Prostate gland (tissue), 2 donors: ENCODE measurements around the gene HAPLN3. TPM values are rescaled to one million over a fixed set of nuclear protein-coding genes. Genes with fewer than 3 reads are reported as not detected.

Source experiments
- DNase-seq: peaks from one replicate; pipeline ENCODE4 v3.0.0-alpha.2; 2019; ENCODE audit warnings: low spot score
- H3K27ac ChIP-seq, 2 donors: fragments of 200-600 bp; sonication (generic); 2 replicates each; pipeline ENCODE4 v1.5.1; 2017 to 2019
- H3K27me3 ChIP-seq: fragments of 200-600 bp; sonication (generic); replicated peaks from 2 replicates; pipeline ENCODE4 v1.5.1; 2019; ENCODE audit not compliant: insufficient read depth
- H3K36me3 ChIP-seq, 2 donors: fragments of 200-600 bp; sonication (generic); 1 replicate in 1 of 2; 2 replicates in 1 of 2; pipeline versions ENCODE4 v1.5.1 to v1.8.1; 2017 to 2019
- H3K4me1 ChIP-seq: fragments of 200-600 bp; sonication (generic); replicated peaks from 2 replicates; pipeline ENCODE4 v1.5.1; 2019
- H3K4me3 ChIP-seq, 2 donors: fragments of 200-600 bp; sonication (generic); 2 replicates each; pipeline ENCODE4 v1.5.1; 2017 to 2019
- H3K9me3 ChIP-seq: fragments of 200-600 bp; sonication (generic); 2 replicates; pipeline ENCODE4 v1.5.1; 2017
- CTCF ChIP-seq, 4 experiments: fragments of 200-600 bp in 2 of 4; fragments of 450-650 bp in 2 of 4; sonication (generic) in 2 of 4; IDR thresholded peaks; 1 replicate in 3 of 4; 2 replicates in 1 of 4; pipeline ENCODE4 v1.5.1; 2016 to 2019; ENCODE audit warnings: antibody characterized with exemption in 4 of 4, mild to moderate bottlenecking in 2 of 4, moderate library complexity in 2 of 4
- POLR2A ChIP-seq: fragments of 450-650 bp; IDR thresholded peaks from one replicate; pipeline ENCODE4 v1.6.1; 2016; ENCODE audit warnings: antibody characterized with exemption, mild to moderate bottlenecking
- POLR2AphosphoS5 ChIP-seq: sonication (generic); formaldehyde crosslinking; IDR thresholded peaks from one replicate; pipeline ENCODE4 v1.6.1; 2017; ENCODE audit warnings: antibody characterized with exemption
- WGBS: methylation state at CpG from one replicate; pipeline ENCODE4 v1.1.5; 2018; 5-methylcytosine and 5-hydroxymethylcytosine counted together
- intact Hi-C: fragments of 100-400 bp; cut with DNase I; formaldehyde crosslinking; loops from one replicate; pipeline ENCODE4 v1.14.2; 2022
- total RNA-seq, 2 donors: library from RNA; depleted of rRNA; stranded (reverse); fragments of >200 nt; gene quantifications; one replicate each; pipeline ENCODE4 v1.1.0, GENCODE V29; 2016

Gene HAPLN3
- total RNA-seq, 2 donors from 2014 or later, result 2.7 to 5.6 TPM

GRCh38 chr15:88913017-88913849, 17.9 kb upstream of the HAPLN3 start, which contains the start of gene MFGE8:
MFGE8 (minus strand) TSS chr15:88913379; CDS start chr15:88913319, 60 bp downstream.
- WGBS, result under 1% methylated on average over 62 of the region's 67 CpGs
- DNase-seq, result peak; percentile 48
- TF ChIP-seq CTCF (IDR thresholded peaks at IDR 0.05), result peak in 1 of 4 experiments; percentile 31
- TF ChIP-seq POLR2AphosphoS5, result peak; percentile 64
- peak; percentile 73 for TF ChIP-seq POLR2A
- peak within 1 kb of the TSS; percentile 60 to 66 for H3K4me3 ChIP-seq
- H3K27ac ChIP-seq, result peak within 1 kb of the TSS; percentile 77 to 78
- H3K4me1 ChIP-seq, result no peaks in the 10 kb centered on the region
- peaks cover 2% of the 10 kb centered on the region for H3K27me3 ChIP-seq
- intact Hi-C loops, result loop anchor here (5.0 kb wide), 1 partner anchor 436 kb away; no protein-coding TSS in a partner anchor
- H3K36me3 ChIP-seq, result no peaks in the 10 kb centered on the region
- H3K9me3 ChIP-seq, result no peaks in the 10 kb centered on the region

GRCh38 chr15:88912500-88912921, 17.2 kb upstream of the HAPLN3 start:
- Histone ChIP-seq H3K4me3 (peak overlapping the region; percentile 60 to 66), H3K36me3 (no peaks in the 10 kb centered on the region), H3K27me3 (no peaks in the 10 kb centered on the region), H3K27ac (peak overlapping the region; percentile 77 to 78), H3K4me1 (no peaks in the 10 kb centered on the region), H3K9me3 (no peaks in the 10 kb centered on the region)
- intact Hi-C loops, result loop anchor here (5.0 kb wide), 1 partner anchor 435 kb away; no protein-coding TSS in a partner anchor
- 4% methylated on average over 17 of the region's 20 CpGs for WGBS
- TF ChIP-seq POLR2AphosphoS5 (no peak), CTCF (IDR thresholded peaks at IDR 0.05) (no peak), POLR2A (no peak)
- DNase-seq, result no peak

GRCh38 chr15:88911766-88912118, 16.4 kb upstream of the HAPLN3 start:
- H3K4me1 ChIP-seq, result no peaks in the 10 kb centered on the region
- no peaks in the 10 kb centered on the region for H3K36me3 ChIP-seq
- H3K27me3 ChIP-seq, result no peaks in the 10 kb centered on the region
- peak overlapping the region in 1 of 2 donors; percentile 60 for H3K4me3 ChIP-seq
- H3K27ac ChIP-seq, result peak overlapping the region in 1 of 2 donors; percentile 78
- TF ChIP-seq POLR2A (peak; percentile 21), CTCF (IDR thresholded peaks at IDR 0.05) (no peak)
- DNase-seq, result no peak
- no peaks in the 10 kb centered on the region for H3K9me3 ChIP-seq
- intact Hi-C loops, result loop anchor here (5.0 kb wide), 1 partner anchor 434 kb away; no protein-coding TSS in a partner anchor
- 47% methylated on average over 5 of the region's 5 CpGs for WGBS

GRCh38 chr15:88909956-88910831, 14.8 kb upstream of the HAPLN3 start:
- no peak for TF ChIP-seq POLR2A
- TF ChIP-seq POLR2AphosphoS5, result no peak
- TF ChIP-seq CTCF (IDR thresholded peaks at IDR 0.05), result no peak
- H3K4me3 ChIP-seq, result no peak overlapping the region
- no peaks in the 10 kb centered on the region for H3K36me3 ChIP-seq
- H3K9me3 ChIP-seq, result no peaks in the 10 kb centered on the region
- WGBS, result 80% methylated on average over 12 of the region's 12 CpGs
- intact Hi-C loops, result loop anchor here (5.0 kb wide), 2 partner anchors 107 to 433 kb away; no protein-coding TSS in a partner anchor
- DNase-seq, result no peak
- no peaks in the 10 kb centered on the region for H3K4me1 ChIP-seq
- no peaks in the 10 kb centered on the region for H3K27me3 ChIP-seq
- no peak overlapping the region for H3K27ac ChIP-seq
